DND-41 (cell line): ENCODE results near the gene LRRC38.

Experiments
- ATAC-seq: fragments of 200-7000 bp; cut with Tn5 transposase; 3 replicates; pipeline ENCODE4 v1.9.1; 2021; ENCODE audit warnings: low read depth; ENCODE audit not compliant: insufficient read depth
- DNase-seq: peaks from one replicate; pipeline ENCODE4 v3.0.0-alpha.2; 2020
- H2AFZ ChIP-seq: 2 replicates; pipeline ENCODE4 v1.6.0; 2012; ENCODE audit warnings: low read depth, low read length
- H3K27ac ChIP-seq: 2 replicates; pipeline ENCODE4 v1.5.1; 2012; ENCODE audit warnings: low read length, inconsistent platforms
- H3K27me3 ChIP-seq: fragments of 200-600 bp; sonication (generic); 2 replicates; pipeline ENCODE4 v1.6.0; 2012; ENCODE audit warnings: low read length, mild to moderate bottlenecking, inconsistent platforms; ENCODE audit not compliant: insufficient read depth, poor library complexity
- H3K36me3 ChIP-seq: 2 replicates; pipeline ENCODE4 v1.5.1; 2012; ENCODE audit warnings: low read length, inconsistent platforms; ENCODE audit not compliant: insufficient read depth
- H3K4me1 ChIP-seq: 2 replicates; pipeline ENCODE4 v1.5.1; 2012; ENCODE audit warnings: mild to moderate bottlenecking, low read length; ENCODE audit not compliant: insufficient read depth
- H3K4me2 ChIP-seq: 2 replicates; pipeline ENCODE4 v1.6.0; 2012; ENCODE audit warnings: mild to moderate bottlenecking, moderate library complexity, low read length, inconsistent platforms; ENCODE audit not compliant: insufficient read depth
- H3K4me3 ChIP-seq, 2 experiments: fragments of 200-600 bp in 1 of 2; shearing (Covaris generic) in 1 of 2; 2 replicates each; pipeline ENCODE4 v1.5.1; 2012 to 2016; ENCODE audit warnings: inconsistent platforms in 2 of 2, low read length in 2 of 2, mild to moderate bottlenecking in 2 of 2, low read depth in 1 of 2, moderate library complexity in 1 of 2
- H3K79me2 ChIP-seq: 2 replicates; pipeline ENCODE4 v1.6.0; 2012; ENCODE audit warnings: low read length, inconsistent platforms; ENCODE audit not compliant: insufficient read depth
- H3K9ac ChIP-seq: 2 replicates; pipeline ENCODE4 v1.6.0; 2012; ENCODE audit warnings: low read depth, mild to moderate bottlenecking, inconsistent platforms, low read length, moderate library complexity
- H3K9me3 ChIP-seq: 2 replicates; pipeline ENCODE4 v1.5.1; 2012; ENCODE audit warnings: low read length, moderate library complexity, mild to moderate bottlenecking, inconsistent platforms; ENCODE audit not compliant: insufficient read depth, severe bottlenecking
- H4K20me1 ChIP-seq: 2 replicates; pipeline ENCODE4 v1.6.0; 2012; ENCODE audit warnings: low read length; ENCODE audit not compliant: insufficient read depth
- EZH2 ChIP-seq: IDR thresholded peaks from 3 replicates; pipeline ENCODE4 v1.6.1; 2012; ENCODE audit warnings: borderline replicate concordance, low read depth, mild to moderate bottlenecking, moderate library complexity, low read length, inconsistent platforms; ENCODE audit not compliant: severe bottlenecking
- TF ChIP-seq, protein P1 (sequence below): IDR thresholded peaks from 2 replicates; pipeline ENCODE4 v1.5.1; 2012; ENCODE audit warnings: borderline replicate concordance, low read length, moderate library complexity, mild to moderate bottlenecking; ENCODE audit not compliant: poor library complexity, severe bottlenecking; ENCODE audit errors: extremely low read depth

Gene LRRC38

DNA sequence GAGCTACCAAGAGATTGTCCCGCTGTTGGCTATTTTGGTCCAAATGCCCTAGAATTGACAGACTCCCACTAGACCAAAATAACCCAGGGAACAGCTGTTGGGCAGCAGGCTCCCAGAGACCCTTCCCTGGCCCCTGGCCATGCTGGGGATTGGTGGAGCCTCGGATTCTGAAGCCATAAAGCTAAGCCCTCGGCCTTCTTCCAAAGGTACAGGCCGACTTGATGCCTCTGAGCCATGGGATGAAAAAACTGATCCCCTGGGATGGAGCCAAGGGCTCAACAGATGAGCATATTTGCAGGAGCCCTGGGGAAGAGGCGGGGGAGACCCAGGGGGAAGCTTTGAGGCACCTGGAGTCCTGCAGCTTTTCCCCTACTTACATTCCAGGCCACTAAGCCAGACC lies 1.0 kb upstream of the LRRC38 start:
- DNase-seq (no peak), ATAC-seq (no peak)
- H2AFZ ChIP-seq: no peak overlapping the region
- 0 out of 2 replicates have a peak overlapping the region, but pooled peaks have one; percentile 64 for H3K27ac ChIP-seq
- no peak overlapping the region for H3K4me2 ChIP-seq
- H3K9me3 ChIP-seq: no peaks in the 10 kb centered on the region
- peaks cover 45% of the 10 kb centered on the region for H3K79me2 ChIP-seq
- H3K4me3 ChIP-seq: no peak overlapping the region
- H3K9ac ChIP-seq: peak overlapping the region; percentile 86; the same call in 1 of the 2 replicates
- H4K20me1 ChIP-seq: peaks cover 20% of the 10 kb centered on the region
- TF ChIP-seq, protein P1, sequence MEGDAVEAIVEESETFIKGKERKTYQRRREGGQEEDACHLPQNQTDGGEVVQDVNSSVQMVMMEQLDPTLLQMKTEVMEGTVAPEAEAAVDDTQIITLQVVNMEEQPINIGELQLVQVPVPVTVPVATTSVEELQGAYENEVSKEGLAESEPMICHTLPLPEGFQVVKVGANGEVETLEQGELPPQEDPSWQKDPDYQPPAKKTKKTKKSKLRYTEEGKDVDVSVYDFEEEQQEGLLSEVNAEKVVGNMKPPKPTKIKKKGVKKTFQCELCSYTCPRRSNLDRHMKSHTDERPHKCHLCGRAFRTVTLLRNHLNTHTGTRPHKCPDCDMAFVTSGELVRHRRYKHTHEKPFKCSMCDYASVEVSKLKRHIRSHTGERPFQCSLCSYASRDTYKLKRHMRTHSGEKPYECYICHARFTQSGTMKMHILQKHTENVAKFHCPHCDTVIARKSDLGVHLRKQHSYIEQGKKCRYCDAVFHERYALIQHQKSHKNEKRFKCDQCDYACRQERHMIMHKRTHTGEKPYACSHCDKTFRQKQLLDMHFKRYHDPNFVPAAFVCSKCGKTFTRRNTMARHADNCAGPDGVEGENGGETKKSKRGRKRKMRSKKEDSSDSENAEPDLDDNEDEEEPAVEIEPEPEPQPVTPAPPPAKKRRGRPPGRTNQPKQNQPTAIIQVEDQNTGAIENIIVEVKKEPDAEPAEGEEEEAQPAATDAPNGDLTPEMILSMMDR: no peak
- no peak for TF ChIP-seq EZH2
- H3K4me1 ChIP-seq: peaks cover 37% of the 10 kb centered on the region
- H3K27me3 ChIP-seq: no peaks in the 10 kb centered on the region
- H3K36me3 ChIP-seq: peaks cover 24% of the 10 kb centered on the region

DNA sequence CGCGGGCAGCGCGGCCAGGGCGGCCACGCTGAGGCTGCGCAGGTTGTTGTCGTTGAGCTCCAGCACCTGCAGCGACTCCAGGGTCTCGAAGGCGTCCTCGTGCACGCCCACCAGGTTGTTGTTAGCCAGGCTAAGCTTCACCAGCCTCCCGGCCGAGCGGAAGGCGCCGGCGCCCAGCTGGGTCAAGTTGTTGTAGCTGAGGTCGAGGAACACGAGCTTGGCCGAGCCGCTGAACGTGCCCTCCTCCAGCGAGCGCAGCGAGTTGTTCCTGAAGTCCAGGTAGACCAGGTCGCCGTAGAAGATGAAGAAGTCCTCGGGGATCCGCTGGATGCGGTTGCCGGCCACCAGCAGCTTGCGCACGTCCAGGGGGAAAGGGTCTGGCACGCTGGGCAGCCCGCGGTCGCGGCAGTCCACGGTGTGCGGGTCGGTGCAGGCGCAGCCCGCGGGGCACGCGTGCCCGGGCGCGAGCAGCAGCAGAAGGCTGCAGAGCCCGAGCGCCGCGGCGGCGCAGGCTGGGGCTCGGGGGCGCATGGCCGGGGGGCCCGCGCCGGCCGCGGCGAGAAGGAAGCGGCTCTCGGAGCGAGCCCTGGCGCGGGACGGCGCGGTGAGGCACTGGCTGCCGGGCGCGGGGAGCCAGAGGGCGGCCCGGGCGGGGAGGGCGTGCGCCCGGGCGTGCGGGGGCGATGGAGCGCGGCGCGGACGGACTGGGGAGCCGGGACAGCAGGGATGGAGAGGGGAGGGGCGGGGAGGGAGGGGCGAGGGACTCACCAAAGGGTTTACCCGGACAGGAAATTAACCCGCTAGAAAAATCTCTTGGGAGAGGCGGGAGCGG lies 524 bp downstream of the LRRC38 start:
- ATAC-seq: peak; percentile 38
- peak overlapping the region; percentile 33 to 96 for H3K4me3 ChIP-seq
- peak overlapping the region; percentile 78 for H2AFZ ChIP-seq
- H3K9me3 ChIP-seq: no peaks in the 10 kb centered on the region
- peaks cover 38% of the 10 kb centered on the region for H3K36me3 ChIP-seq
- peaks cover 60% of the 10 kb centered on the region for H3K79me2 ChIP-seq
- H4K20me1 ChIP-seq: peaks cover 32% of the 10 kb centered on the region
- peak overlapping the region; percentile 86 for H3K9ac ChIP-seq
- H3K27ac ChIP-seq: peak overlapping the region; percentile 94
- H3K4me1 ChIP-seq: peaks cover 52% of the 10 kb centered on the region
- peak overlapping the region; percentile 91 for H3K4me2 ChIP-seq
- TF ChIP-seq, protein P1: no peak
- no peak for TF ChIP-seq EZH2
- H3K27me3 ChIP-seq: no peaks in the 10 kb centered on the region
- peak; percentile 50 for DNase-seq

DNA sequence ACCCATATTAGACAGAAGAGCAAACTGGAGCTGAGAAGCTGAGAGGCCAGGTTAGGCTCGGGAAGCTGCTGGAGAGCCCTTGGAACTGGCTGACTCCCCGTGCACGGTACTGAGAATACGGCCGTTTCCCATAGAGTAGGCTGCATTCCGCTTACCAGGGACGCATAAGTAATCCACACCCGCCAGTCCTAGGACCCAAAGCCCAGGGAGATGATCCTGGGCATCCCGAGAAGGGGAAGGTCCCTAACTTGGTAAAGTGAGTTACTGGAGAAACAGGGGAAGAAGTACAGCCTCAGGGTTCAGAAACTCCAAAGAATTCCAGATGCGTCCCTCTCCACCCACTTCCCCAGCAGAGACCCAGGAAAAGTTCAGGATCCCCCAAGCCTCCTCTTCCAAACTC lies 1.3 kb downstream of the LRRC38 start:
- Histone ChIP-seq H2AFZ (peak overlapping the region; percentile 78; the same call in 1 of the 2 replicates), H3K27ac (peak overlapping the region; percentile 94), H3K4me2 (peak overlapping the region; percentile 91), H3K9ac (peak overlapping the region; percentile 86), H3K36me3 (peaks cover 45% of the 10 kb centered on the region), H3K79me2 (peaks cover 67% of the 10 kb centered on the region), H3K4me1 (peaks cover 60% of the 10 kb centered on the region), H4K20me1 (peaks cover 32% of the 10 kb centered on the region), H3K4me3 (peak overlapping the region; percentile 33 to 96), H3K27me3 (no peaks in the 10 kb centered on the region), H3K9me3 (no peaks in the 10 kb centered on the region)
- ATAC-seq: no peak
- no peak for DNase-seq
- TF ChIP-seq, protein P1: no peak
- no peak for TF ChIP-seq EZH2
